Stimulated activated CD8-positive, alpha-beta memory T cell treated with anti-CD3 and anti-CD28 coated beads, Interleukin-15, amount 100 ng/mL, for 48 hours (primary cell): ENCODE results near the gene SULT2B1.
A peak's percentile ranks its signal among the peaks of the same experiment; 100 is the strongest.
"Not testable (repeated sequence)": the region's sequence is repeated elsewhere in the genome, so short reads cannot be mapped to it uniquely, and the experiment has no call there.

Source experiments
- DNase-seq, 2 donors: peaks; one replicate each; pipeline ENCODE4 v3.0.0-alpha.2; 2020; ENCODE audit warnings: low read depth in 2 of 2

Gene SULT2B1

DNA sequence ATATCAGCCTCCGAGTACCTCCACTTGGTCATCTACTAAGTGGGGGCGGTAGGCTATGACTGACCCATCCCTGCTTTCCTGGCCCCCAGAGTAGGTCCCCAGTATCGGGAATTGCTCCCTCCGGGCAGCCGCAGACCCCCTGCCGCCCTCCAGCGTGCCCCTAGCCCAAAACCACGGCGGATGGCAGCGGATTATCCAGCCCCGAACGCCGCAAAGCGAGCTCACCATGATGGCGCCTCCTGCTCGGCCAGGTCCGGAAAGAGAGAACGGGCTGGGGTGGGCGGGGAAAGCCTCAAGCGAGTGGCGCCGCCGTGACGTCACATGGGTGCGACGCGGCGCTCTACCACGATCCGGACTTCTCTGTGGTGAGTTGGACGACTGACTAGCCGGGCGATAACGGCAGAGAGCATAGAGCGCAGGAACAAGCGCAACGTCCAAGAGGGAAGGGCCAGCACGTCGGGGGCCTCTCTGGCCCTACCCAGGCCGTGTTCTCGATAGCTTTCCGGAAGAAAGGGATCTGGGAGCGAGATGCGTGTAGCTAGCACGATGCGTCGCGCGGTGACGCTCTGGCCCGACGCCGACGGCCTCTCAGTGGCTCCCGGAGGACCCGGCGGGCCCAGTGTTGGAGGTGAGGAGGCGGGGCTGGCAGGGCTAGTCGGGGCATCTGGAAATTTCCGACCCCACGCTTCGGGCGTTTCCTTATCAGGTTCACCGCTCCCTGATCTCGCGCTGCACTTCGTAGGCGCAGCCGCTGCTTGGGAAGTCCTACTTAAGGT lies 67.1 kb downstream of the SULT2B1 start, which contains the start of the genes RPL18 and SPHK2:
TSS of gene RPL18 (minus strand) at position 263 of the 776 bp plus-strand sequence. CDS start at position 228, 35 bp downstream.
TSS of gene SPHK2 (plus strand) at position 591 of the 776 bp plus-strand sequence. CDS start 1,009 bp downstream, outside the sequence.
- peak; percentile 94 to 95 for DNase-seq

DNA sequence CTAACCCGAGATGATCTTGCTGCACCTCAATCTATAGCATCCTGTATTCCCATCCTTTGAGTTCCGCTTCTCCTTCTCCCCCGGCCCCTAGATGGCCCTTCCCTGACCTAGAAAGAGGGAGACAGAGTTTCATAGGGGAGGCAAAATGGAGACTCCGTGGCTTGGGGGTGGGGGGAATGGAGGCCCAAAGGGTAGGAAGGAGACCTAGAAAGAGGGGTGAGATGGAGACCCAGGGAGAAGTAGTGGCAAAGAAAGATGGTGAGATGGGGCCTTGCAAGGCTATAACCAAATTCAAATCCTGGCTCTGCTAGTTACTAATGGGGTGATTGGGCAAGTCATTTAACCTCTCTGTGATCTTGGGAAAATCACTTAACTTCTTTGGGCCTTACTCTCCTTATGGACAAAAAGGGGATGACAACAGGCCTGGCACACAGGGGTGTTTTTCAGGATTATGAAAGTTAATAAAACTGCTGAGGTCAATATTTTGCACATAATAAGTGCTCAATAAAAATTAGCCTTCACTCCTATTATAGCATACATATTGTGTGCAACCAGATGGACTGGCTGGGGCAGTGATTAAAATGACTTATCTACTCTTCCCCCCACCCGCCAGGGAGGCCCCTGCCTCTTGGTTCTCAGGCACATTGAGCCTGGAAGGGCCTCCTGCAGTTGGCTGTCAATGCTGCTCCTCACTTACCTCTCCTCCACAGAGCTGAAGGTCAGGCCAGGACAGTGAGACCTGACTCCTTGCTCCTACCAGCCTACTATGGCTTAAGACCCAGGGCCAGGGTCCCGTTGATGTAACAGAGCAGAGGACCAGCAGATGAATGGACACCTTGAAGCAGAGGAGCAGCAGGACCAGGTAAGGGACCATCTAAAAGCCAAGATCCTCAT lies 68.0 kb downstream of the SULT2B1 start:
- DNase-seq = no peak

GRCh38 chr19:48623556-48624066 lies 71.6 kb downstream of the SULT2B1 start:
- DNase-seq = no peak

GRCh38 chr19:48624067-48624594 lies 72.2 kb downstream of the SULT2B1 start:
- peak; percentile 97 to 98 for DNase-seq

GRCh38 chr19:48624791-48625723 lies 73.1 kb downstream of the SULT2B1 start:
- no peak for DNase-seq

DNA sequence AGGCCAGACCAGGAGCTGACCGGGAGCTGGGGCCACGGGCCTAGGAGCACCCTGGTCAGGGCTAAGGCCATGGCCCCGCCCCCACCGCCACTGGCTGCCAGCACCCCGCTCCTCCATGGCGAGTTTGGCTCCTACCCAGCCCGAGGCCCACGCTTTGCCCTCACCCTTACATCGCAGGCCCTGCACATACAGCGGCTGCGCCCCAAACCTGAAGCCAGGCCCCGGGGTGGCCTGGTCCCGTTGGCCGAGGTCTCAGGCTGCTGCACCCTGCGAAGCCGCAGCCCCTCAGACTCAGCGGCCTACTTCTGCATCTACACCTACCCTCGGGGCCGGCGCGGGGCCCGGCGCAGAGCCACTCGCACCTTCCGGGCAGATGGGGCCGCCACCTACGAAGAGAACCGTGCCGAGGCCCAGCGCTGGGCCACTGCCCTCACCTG lies 73.9 kb downstream of the SULT2B1 start:
- no peak for DNase-seq

DNA sequence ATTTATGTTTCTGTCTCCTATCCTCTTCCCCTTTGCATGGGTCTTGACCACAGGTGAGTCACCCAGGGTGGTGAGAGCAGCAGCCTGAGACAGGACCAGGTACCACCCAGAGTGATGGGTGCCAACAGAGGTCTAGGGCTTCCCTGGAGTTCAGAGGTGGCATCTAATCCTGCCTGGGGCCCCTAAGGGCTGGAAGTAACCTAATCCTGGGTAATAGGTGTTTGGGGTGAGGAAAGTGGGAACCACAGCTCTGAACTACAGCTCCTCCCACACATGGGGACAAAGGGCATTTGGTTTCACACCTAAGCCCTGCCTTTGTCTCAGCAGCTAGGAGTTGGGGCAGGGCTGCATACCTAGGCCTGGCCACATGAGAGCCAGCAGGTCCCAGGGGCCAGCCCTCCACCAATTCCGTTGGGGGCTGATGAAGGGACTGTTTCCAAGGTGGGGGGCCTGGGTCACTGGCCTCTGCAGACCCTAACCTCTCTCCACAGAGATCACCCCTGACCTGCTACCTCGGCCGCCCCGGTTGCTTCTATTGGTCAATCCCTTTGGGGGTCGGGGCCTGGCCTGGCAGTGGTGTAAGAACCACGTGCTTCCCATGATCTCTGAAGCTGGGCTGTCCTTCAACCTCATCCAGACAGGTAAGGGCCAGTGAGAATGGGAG lies 75.4 kb downstream of the SULT2B1 start:
- no peak for DNase-seq

DNA sequence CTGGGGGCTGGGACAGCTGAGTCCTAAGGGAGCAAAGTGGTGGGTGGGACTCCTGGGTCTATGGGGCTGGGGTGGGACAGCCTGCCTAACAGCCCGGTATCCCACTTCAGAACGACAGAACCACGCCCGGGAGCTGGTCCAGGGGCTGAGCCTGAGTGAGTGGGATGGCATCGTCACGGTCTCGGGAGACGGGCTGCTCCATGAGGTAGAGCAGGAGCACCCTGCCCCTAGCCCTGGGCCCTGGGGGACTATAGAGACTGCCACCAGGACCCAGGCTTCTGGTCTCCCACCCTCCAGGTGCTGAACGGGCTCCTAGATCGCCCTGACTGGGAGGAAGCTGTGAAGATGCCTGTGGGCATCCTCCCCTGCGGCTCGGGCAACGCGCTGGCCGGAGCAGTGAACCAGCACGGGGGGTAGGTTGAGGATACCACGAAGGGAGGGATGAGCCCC lies 75.9 kb downstream of the SULT2B1 start:
- DNase-seq = no peak

GRCh38 chr19:48628486-48629296 lies 76.7 kb downstream of the SULT2B1 start:
- no peak for DNase-seq

- DNase-seq = no peak
These were observed 77.3 kb downstream of the SULT2B1 start for GRCh38 chr19:48629297-48629598.

GRCh38 chr19:48629599-48630295 lies 77.8 kb downstream of the SULT2B1 start:
- no peak for DNase-seq

DNA sequence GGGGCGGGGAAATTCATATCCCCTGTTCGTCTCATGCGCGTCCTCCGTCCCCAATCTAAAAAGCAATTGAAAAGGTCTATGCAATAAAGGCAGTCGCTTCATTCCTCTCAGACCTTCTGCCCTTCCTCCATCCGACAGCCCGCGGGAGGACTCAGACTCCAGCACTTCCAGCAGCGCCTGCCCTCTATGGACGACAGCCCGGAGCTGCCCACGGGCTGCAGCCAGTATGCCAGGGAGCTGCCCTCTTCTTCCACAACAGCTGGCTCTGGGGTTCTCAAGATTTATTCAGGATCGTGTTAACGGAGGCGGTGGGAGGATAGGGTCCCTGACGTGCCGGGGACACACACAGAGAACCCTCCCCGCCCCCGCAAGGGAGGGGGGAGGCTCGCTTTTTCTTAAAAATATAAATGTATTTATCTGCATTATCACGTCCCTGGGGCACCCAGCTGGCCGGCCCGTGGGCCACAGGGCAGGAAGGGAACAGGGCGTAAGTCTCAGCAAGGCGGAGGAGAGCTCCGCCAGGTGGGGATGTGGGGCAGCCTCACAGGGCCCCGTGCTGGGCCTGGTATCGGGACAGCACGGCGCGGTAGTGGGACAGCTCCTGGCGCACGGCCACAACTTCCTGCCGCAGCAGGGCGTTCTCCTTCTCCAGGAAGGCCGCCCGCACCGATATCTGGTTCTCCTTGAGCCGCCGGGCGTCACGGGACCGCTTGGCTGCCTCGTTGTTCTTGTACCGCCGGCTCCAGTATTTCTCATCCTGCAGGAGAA lies 78.5 kb downstream of the SULT2B1 start:
- no peak for DNase-seq

DNA sequence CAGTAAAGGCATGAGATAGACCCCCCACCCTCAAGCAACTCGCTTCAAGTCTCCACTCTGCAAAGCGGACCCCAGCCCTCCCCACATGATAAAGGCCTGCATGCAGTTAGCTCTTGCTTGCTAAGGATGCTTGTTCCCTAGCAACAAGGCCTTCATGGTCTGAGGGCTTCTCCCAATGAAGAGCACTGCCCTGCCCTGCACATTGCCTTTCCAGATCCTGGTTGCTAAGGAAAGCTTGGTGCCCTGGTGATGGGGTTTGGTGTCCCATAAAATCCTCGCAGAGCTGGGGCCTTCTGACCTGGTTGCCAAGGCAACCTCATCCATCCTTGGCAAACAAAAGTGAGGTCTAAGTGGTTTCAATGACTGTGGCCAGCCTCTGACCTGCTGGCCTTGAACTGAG lies 79.3 kb downstream of the SULT2B1 start:
- no peak for DNase-seq

GRCh38 chr19:48632286-48632685 lies 80.3 kb downstream of the SULT2B1 start:
- DNase-seq = not testable (repeated sequence)

- no peak for DNase-seq
These were observed 80.7 kb downstream of the SULT2B1 start for GRCh38 chr19:48632692-48633147.

DNA sequence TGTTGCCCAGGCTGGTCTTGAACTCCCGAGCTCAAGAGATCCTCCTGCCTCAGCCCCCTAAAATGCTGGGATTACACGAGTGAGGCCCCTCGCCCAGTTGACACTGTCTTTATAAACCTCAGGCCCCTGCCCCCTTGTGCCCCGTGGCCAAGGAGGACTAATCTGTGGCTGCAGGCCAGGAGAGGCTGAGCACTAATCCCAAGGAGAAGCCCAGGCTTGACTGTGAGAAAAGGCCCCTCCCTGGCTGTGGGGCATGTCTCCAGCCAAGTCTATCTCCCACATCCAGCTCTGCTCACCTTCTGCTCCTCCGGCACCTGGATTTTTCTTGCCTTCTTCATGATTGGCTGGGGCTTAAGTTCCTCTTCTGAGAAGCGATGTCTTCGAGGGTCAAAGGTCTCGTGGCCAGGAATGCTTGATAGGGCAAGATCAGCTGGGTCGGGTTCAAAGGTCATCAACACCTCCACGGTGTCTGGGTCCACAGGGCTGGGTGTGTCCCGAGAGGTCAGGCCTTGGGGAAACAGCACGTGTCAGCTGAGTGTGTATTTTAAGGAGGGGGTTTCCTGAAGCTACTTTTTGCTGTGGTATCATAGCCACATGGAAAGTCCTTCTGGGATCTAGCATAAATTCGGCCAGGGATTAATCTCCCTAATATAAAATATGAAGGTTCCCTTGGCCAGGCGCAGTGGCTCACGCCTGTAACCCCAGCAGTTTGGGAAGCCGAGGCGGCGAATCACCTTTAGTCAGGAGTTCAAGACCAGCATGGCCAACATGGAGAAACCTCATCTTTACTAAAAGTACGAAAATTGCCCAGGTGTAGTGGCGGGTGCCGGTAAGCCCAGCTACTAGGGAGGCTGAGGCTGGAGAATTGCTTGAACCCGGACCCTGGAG lies 81.4 kb downstream of the SULT2B1 start:
- no peak for DNase-seq

DNA sequence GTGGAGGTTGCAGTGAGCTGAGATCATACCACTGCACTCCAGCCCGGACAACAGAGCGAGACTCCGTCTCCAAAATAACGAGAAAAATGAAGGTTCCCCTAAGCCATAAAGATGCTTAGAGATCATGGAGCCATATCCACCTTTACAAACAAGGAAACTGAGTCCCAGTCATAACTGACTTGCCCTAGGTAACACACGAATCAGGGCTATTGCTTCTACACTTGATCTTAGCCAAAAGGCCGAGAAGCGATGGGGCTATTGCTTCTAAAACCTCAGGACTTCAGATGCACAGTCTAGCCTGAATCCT lies 82.0 kb downstream of the SULT2B1 start:
- DNase-seq = no peak
